RWPE1 (cell line): Measurements from ENCODE around the gene PIGT.

ENCODE experiments used
- CTCF ChIA-PET: fragments of 350-600 bp; sonication (Branson Sonifier 250); formaldehyde crosslinking; extraction: SDS; loops from one replicate; lab custom pipeline; 2021; lab: Yijun Ruan, JAX
- POLR2A ChIA-PET: fragments of 400-600 bp; formaldehyde crosslinking; extraction: SDS; loops from one replicate; lab custom pipeline; 2020; ENCODE audit warnings: antibody characterized with exemption; ENCODE audit not compliant: low non-redundant PET; lab: Yijun Ruan, JAX
- DNase-seq: peaks from one replicate; pipeline ENCODE4 v3.0.0; 2012; ENCODE audit warnings: low spot score
- H3K27ac ChIP-seq: fragments of 450-650 bp; 2 replicates; pipeline ENCODE4 v1.5.1; 2017
- CTCF ChIP-seq: fragments of 450-650 bp; conservative IDR thresholded peaks from 2 replicates; pipeline ENCODE4 v1.5.1; 2017; ENCODE audit warnings: low read depth, mild to moderate bottlenecking

PIGT gene

GRCh38 chr20:45374966-45375365 is 41.0 kb upstream of the PIGT start:
- ChIA-PET POLR2A (no interaction called here), CTCF (interaction anchor here (0.6 to 6.3 kb wide), 5 partner anchors 12 to 420 kb away, joined by 3 to 62 read pairs (median 5); partner anchors contain the start of gene SYS1)
- no peak for TF ChIP-seq CTCF

GRCh38 chr20:45377269-45377668 is 38.7 kb upstream of the PIGT start:
- no peak for TF ChIP-seq CTCF
- DNase-seq: no peak
- ChIA-PET CTCF (interaction anchor here (0.7 to 6.3 kb wide), 5 partner anchors 14 to 394 kb away, joined by 3 to 62 read pairs (median 5); partner anchors contain the start of gene SYS1), POLR2A (no interaction called here)
- no peak overlapping the region for H3K27ac ChIP-seq

More at GRCh38 chr20:45374966-45375365, 41.0 kb upstream of the PIGT start:
- DNase-seq: no peak
- H3K27ac ChIP-seq: no peak overlapping the region

DNA sequence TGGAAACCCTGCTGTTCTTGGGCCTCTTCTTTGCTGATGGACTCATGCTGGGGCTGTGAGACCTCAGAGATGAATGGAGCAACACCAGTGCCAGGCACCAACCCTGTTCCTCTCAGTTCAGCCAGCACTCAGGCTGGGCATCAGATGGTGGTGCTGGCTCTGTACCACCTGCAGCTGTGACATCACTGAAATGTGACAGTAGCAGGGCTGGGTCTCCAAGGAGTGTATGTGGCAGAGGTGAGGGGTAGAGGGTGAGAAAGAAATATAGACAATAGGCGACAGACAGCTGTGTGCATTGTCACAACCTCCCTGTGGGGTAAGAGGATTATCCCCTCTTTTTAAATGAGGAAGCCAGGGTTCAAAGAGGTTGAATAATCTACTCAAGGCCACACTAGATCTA is 37.8 kb upstream of the PIGT start, which contains the start of gene TP53TG5:
TP53TG5 (minus strand) TSS at position 135 of the 400 bp plus-strand sequence; CDS start at position 46, 89 bp downstream.
- no peak for DNase-seq
- POLR2A ChIA-PET: no interaction called here
- TF ChIP-seq CTCF: no peak
- no peak within 1 kb of the TSS for H3K27ac ChIP-seq
- CTCF ChIA-PET: no interaction called here

GRCh38 chr20:45387274-45387673 is 28.7 kb upstream of the PIGT start:
- CTCF ChIA-PET: interaction anchor here (1.5 kb wide), 1 partner anchor 14 kb away, joined by 8 read pairs; no protein-coding TSS in a partner anchor
- TF ChIP-seq CTCF: no peak
- H3K27ac ChIP-seq: no peak overlapping the region
- POLR2A ChIA-PET: no interaction called here
- DNase-seq: no peak

DNA sequence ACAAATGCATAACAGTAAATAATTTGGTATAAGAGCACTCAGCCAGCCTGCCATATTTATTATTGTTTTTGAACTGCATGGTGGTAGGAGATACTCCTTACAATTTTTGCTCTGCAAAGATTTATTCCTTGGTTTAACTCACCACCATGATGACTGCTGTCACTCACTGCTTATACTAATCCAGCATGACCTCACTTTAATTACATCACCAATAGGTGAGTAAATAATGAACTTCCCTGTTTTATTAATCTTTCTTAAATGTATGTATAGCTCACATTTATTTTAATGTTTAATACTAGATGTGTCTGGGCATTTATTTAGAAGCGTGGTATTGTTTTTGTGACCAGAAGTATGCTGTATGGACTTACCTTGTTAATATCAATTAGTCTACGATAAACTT is 25.0 kb upstream of the PIGT start:
- H3K27ac ChIP-seq: no peak overlapping the region
- TF ChIP-seq CTCF: no peak
- CTCF ChIA-PET: interaction anchor here (0.5 to 0.9 kb wide), 2 partner anchors 28 to 68 kb away, joined by 3 read pairs; partner anchors contain the start of gene SYS1
- POLR2A ChIA-PET: no interaction called here
- DNase-seq: no peak

DNA sequence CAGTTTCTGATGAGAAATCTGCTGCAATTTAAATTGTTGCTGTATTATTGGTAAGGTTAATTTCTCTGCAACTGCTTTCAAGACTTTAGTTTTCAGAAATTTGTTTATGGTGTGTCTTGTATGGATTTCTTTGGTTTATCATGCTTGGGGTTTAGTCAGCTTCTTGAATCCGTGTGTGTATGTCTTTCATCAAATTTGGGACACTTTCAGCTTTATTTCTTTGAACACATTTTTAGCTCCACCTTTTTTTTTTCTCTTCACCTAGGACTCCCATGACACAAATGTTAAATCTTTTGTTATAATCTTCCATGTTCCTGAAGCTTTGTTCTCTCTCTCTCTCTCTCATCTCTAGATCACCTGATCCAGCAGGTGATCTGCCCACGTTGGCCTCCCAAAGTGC is 24.4 kb upstream of the PIGT start:
- CTCF ChIA-PET: interaction anchor here (0.5 to 0.7 kb wide), 2 partner anchors 18 to 69 kb away, joined by 3 read pairs; no protein-coding TSS in a partner anchor
- POLR2A ChIA-PET: no interaction called here

More for the DNA sequence above, 24.4 kb upstream of the PIGT start:
- H3K27ac ChIP-seq: no peak overlapping the region
- DNase-seq: no peak
- TF ChIP-seq CTCF: no peak
